Adrenal gland (tissue), 5 donors: ENCODE measurements around the gene ADD1.
"Not testable (repeated sequence)": the region's sequence is repeated elsewhere in the genome, so short reads cannot be mapped to it uniquely, and the experiment has no call there.

Experiments
- CTCF ChIP-seq, 6 experiments: fragments of 450-650 bp in 4 of 6; fragments of 200-600 bp in 2 of 6; sonication (generic) in 1 of 6; IDR thresholded peaks; 1 replicate in 5 of 6; 2 replicates in 1 of 6; pipeline versions ENCODE4 v1.5.1 to v1.8.0; 2016 to 2021; ENCODE audit warnings: antibody characterized with exemption in 6 of 6, mild to moderate bottlenecking in 2 of 6, moderate library complexity in 1 of 6
- POLR2A ChIP-seq, 2 donors: fragments of 450-650 bp; IDR thresholded peaks; one replicate each; pipeline ENCODE4 v1.6.1; 2017; ENCODE audit warnings: antibody characterized with exemption in 2 of 2, mild to moderate bottlenecking in 2 of 2, moderate library complexity in 1 of 2
- donor health status: DM: no; HTN: no; CAD: no.

DNA sequence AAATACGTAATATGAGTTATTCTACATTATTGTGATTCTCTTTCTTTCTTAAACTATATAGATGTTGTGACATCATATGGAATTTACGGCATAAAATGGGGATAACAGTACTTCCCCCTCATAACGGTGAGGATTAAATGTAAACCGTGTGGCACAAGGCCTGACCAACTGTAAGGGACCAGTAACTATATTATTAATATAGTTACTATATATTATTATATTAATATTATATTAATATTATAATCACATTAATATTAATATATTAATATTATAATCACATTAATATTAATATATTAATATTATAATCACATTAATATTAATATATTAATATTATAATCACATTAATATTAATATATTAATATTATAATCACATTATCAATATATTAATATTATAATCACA is 116.8 kb downstream of the ADD1 start:
- not testable (repeated sequence) for TF ChIP-seq CTCF, POLR2A (IDR thresholded peaks at IDR 0.05)
